H1 (cell line): ENCODE data around the gene DPF1.

Source experiments
- POLR2A ChIP-seq, 2 experiments: IDR thresholded peaks; 1 replicate in 1 of 2; 2 replicates in 1 of 2; pipeline ENCODE4 v1.6.1; 2011; ENCODE audit warnings: low read depth in 2 of 2, low read length in 2 of 2, mild to moderate bottlenecking in 2 of 2; ENCODE audit errors: control extremely low read depth in 1 of 2
- POLR2AphosphoS5 ChIP-seq: IDR thresholded peaks from 2 replicates; pipeline ENCODE4 v1.6.1; 2011; ENCODE audit warnings: low read depth, low read length
- TF ChIP-seq, protein P1 (sequence below), 3 experiments: IDR thresholded peaks; 1 replicate in 2 of 3; 2 replicates in 1 of 3; pipeline versions ENCODE4 v1.5.1 to v1.6.1; 2011; ENCODE audit warnings: low read length in 3 of 3, mild to moderate bottlenecking in 3 of 3, inconsistent platforms in 2 of 3, low read depth in 1 of 3, moderate library complexity in 1 of 3; ENCODE audit not compliant: insufficient read depth in 1 of 3; ENCODE audit errors: control extremely low read depth in 1 of 3

DNA sequence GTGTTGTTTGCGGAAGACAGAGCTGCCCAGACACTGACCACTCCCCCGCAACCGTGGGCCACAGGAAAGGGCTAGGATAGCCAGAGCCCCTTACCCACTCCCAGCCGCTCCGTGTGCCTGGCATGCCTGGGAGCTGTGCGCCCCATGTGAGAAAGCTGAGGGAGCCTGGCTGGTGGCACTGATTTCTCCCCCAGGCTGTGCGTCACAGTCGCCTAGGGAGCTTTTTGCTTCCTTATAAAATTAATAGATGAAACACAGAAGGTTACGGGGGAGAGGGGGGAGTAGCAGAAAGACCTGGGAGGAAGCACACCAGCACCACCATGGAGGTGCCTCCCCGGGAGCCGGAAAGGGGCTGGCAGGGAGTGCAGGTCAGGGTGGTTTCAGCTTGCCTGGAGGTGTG, 24.7 kb downstream of the DPF1 start:
- TF ChIP-seq, protein P1, sequence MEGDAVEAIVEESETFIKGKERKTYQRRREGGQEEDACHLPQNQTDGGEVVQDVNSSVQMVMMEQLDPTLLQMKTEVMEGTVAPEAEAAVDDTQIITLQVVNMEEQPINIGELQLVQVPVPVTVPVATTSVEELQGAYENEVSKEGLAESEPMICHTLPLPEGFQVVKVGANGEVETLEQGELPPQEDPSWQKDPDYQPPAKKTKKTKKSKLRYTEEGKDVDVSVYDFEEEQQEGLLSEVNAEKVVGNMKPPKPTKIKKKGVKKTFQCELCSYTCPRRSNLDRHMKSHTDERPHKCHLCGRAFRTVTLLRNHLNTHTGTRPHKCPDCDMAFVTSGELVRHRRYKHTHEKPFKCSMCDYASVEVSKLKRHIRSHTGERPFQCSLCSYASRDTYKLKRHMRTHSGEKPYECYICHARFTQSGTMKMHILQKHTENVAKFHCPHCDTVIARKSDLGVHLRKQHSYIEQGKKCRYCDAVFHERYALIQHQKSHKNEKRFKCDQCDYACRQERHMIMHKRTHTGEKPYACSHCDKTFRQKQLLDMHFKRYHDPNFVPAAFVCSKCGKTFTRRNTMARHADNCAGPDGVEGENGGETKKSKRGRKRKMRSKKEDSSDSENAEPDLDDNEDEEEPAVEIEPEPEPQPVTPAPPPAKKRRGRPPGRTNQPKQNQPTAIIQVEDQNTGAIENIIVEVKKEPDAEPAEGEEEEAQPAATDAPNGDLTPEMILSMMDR (IDR thresholded peaks at IDR 0.05; ENCODE audit: control extremely low read depth in 1 of 3, insufficient read depth in 1 of 3, low read depth in 1 of 3, low read length in 3 of 3): no peak
- TF ChIP-seq POLR2AphosphoS5: no peak
- TF ChIP-seq POLR2A (IDR thresholded peaks at IDR 0.05; ENCODE audit: control extremely low read depth in 1 of 2, low read depth in 2 of 2, low read length in 2 of 2): no peak
